HG02798 (cell line): ENCODE data around the gene TOR1AIP1.
A peak's percentile ranks its signal among the peaks of the same experiment; 100 is the strongest.
"Not testable (repeated sequence)": the region's sequence is repeated elsewhere in the genome, so short reads cannot be mapped to it uniquely, and the experiment has no call there.

Experiments used
- ATAC-seq: cut with Tn5 transposase; IDR thresholded peaks from one replicate; pipeline ENCODE4 v1.9.1; 2021; ENCODE audit warnings: mild to moderate bottlenecking; ENCODE audit not compliant: unreplicated experiment, poor library complexity

TOR1AIP1 gene

DNA sequence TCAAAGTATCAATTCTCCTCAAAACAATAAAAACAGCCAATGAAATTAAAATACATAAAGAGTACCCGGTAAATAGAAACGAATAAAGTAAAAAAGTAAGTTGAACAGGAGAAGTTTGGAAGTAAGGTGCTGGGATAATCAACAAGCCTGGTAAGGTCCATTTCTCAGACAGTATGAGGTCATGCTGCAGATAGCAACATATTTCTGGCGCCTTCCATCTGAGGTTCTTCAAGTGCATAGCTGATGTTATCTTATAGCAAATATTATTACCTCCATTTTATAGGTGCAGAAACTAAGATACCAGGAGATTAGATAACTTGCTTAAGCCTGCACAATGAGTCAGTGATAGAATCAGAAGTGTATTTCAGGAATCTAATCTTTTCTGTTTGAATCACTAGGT is 48.8 kb downstream of the TOR1AIP1 start:
- no peak for ATAC-seq

DNA sequence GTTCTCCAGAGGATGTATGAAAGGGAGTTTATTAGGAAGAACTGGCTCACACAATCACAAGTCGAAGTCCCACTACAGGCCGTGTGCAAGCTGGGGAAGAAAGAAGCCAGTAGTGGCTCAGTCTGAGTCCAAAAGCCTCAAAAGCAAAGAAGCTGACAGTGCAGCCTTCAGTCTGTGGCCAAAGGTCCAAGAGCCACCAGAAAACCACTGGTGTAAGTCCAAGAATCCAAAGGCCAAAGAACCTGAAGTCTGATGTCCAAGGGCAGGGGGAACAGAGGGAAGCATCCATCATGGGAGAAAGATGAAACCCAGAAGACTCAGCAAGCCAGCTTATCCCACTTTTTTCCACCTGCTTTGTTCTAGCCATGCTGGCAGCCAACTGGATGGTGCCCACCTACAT is 51.1 kb downstream of the TOR1AIP1 start:
- no peak for ATAC-seq

DNA sequence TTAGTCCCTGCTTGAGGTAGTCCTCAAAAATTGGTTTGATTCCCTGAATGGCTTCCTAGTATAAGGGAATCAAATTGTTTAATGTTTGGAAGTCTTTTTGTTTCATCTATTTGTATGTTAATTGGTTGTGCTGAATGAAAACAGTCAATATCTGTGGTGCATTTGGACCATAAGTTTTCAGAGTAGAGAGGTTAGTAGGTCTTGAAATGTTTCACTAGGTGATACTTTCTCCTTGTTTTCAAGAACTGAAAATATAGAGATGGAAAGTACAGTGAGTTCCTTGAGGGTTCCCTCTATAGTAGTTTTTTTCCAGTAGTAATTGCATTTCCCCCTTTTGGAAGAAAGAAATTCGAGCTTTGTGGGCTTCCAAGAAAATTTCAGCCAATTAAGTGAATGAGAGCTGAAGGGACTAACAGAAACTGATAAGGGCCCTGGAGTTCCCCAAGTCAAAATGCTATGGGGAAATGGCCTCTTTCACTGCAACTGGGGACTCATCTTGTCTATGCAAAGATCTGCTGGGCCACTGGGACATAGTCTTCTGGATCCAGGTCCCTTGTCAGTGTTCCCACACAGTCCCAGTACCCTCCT is 53.9 kb downstream of the TOR1AIP1 start:
- peak; percentile 73 for ATAC-seq

DNA sequence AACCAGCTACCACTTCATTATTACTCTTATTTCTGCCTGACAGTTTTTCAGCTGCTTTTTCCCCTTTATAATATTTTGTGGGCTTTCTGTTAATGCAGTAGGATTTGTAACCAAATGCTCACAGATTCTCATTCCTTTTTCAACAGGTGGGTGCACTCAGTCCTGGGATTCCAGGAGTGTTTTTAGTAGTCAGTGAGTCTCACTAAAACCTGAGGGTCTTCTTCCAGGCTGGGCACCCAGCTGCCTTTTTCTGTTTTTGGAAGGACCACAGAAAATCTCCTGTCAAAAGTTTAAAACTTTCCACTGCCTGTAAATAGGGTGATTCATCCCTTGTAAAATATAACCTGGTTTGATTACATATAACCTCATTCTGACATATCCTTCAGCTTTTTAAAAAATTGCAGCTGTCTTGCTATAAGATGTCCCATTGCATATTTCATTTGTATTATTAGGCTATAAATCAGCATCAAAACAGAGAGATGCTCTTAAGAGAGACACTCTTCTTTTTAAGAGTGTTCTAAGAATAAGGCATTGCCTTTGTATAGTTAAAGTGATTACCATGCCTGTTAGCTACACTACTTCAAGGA is 55.7 kb downstream of the TOR1AIP1 start:
- ATAC-seq, result no peak

DNA sequence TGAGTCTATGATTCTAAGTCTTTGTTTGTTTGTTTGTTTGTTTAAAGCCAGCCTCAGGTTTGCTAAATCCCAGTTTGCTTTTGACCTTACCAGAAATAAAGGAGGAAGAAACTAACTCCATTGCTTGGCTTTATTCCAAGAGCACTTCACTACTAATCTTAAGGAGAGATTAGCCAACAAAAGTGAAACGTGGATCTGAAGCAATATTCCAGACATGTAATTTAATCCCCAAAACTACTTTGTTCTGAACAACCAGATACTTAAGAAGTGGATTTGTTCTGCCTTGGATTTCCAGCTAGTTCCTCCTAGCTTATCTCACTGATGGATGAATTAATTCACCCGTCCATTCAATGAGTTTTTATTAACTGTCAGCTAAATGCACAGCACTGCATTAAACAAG is 56.7 kb downstream of the TOR1AIP1 start:
- no peak for ATAC-seq

DNA sequence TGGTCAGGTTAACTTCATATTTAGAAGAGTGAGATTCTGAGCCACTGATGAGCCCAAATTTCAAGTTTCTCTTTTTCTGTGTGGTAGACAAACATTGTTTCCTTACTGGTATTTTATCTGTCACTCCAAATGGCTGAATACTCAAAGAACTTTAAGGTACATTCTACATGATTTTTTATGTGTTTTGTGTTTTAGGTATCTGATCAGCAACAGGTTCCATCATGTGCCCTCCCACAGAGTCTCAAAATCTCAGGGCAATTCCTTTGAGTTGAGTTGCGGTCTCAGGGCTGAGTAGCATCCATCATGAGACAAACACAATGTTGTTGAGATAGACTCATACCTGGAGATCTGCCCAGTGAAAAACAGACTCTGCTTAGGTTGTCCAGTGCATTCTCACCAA is 57.9 kb downstream of the TOR1AIP1 start:
- no peak for ATAC-seq

DNA sequence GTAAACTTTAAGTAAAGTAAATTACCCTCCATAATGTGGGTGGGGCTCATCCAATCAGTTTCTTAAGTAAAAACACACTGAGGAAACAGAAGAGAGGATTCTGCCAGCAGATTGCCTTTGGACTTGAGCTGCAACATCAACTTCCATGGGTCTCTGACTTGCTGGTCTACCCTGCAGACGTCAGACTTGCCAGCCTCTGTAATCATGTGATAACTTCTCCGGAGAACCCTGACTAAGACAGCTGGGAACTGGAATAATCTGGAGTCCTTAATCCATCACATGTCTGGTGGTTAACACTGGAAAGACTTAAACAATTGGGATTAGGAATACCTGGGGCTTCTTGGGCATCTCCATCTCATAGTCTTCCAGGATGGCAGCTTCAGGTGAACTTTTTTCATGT is 59.4 kb downstream of the TOR1AIP1 start:
- ATAC-seq, result no peak

DNA sequence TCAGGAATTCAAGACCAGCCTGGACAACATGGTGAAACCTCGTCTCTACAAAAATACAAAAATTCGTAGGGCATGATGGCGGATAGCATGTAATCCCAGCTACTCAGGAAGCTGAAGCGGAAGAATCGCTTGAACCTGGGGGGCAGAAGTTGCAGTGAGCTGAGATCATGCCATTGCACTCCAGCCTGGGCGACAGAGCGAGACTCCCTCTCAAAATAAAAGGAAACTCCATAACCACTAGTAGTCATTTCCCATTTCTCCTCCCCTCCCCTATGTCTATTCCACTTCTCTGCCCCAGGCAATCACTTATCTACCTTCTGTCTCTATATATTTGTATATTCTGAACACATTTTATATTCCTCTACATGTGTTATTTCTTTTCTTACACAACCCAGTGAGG is 68.6 kb downstream of the TOR1AIP1 start:
- ATAC-seq, result no peak

DNA sequence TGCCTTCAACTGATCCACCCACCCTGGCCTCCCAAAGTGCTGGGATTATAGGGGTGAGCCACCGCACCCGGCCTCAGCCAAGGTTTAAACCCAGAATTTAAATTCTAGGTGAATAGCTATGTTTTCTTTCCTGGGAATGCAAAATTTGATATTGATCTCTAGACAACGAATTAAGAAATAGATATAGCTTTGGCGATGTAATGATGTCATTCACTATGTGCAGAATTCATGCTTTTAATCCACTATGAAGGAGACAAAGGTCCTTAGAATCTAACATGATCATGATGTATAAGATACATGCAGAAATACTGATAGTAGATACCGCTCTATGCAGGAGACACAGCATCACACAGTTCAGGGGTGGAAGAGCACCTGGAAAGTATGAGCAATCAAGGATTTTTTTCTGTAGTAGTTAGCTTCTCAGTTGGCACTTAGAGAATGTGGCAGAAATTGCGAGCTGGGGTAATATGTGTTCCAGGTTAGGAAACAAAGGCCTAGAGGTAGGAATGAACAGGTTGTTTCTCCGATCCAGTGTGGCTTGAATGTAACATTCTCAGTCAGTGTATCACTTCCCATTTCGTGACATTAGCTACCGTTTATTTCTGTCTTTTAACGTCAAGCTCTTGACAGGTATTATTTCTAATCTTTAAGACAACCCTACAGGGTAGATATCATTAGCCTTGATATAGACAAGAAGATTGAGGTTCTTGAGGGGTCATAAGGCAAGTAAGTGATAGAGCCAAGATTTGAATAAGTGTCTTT is 69.5 kb downstream of the TOR1AIP1 start:
- no peak for ATAC-seq

DNA sequence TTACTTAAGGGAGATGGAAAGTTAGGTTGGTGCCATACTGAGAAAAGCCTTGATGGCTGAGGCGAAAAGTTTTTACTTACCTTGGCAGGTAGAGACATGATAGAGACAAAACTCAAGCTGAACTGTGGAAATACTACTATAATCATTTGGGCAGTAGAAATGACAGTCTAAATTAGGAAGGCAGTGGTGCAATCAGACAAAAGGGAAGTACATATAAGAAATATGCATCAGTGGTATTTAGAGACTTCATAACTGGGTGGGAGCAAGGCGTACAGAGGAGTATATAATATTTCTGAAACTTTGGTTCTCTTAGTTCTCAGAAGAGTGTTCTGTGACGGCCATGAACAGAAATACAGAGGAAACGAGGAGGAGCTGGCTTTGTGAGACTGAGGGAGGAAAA is 70.1 kb downstream of the TOR1AIP1 start:
- no peak for ATAC-seq

DNA sequence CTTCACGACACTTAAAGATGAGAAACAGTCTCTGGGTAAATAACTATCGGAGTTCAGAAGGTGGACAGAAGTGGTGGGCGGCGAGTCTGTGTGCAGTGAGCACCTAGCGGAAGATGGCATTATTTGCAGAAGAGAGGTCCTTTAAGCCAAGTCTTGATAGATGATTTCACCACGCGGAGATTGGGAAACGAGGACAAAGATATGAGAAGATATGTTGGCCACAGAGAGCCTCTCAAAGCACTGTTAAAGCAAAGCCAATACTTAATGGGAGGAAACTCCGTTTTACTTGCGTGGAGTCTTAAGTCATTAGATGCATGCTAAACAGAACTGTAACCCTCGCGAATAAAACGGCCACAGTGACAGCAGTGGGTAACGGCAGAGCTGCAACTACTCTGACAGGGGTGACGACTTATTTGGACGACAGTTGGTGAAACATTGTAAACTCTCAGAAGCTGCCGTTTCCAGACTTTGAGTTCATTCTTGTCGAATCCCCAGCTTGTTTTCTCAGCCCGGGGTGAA is 71.9 kb downstream of the TOR1AIP1 start:
- ATAC-seq, result peak; percentile 18

DNA sequence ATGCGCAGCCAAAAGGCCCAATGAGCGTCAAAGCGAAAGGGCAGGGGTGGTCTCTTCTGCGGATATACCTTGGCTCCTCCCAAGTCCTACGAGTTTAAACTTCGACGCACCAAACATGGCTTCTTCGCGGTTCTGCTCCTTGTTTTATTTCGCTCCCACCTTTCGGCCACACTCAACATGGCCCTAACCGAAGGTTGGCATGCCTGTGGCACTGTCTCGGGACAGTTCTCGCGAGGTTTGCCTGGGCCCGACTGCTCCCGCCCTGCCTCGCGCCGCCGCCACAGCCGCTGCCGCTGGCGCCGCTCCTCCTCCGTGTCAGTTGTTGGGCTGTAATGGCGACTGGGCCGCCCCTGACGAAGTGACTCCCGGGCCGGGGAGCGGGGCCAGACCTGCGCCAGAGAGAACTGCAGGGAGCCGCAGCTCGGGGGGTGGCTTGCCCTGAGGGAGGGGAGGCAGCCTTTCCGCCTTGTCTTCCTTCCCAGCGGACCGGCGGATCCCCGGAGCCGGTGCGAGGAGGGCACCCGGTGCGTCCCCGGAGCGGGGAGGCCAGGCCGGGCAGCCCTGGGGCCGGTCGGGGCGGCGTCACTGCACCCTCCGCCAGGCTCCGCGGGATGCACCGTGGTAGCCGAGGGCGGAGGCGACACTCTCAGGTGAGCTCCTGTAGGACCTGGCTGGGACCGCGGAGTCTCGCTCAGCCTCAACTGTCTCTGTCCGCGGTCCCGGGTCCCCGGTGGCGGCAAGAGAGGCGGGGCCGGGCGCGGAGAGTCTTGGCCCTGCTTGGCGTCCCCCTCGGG is 72.6 kb downstream of the TOR1AIP1 start, which contains the start of gene CEP350:
CEP350 (plus strand) TSS at position 318 of the 794 bp plus-strand sequence. CDS start 31,372 bp downstream, outside the sequence.
- peak; percentile 93 for ATAC-seq

DNA sequence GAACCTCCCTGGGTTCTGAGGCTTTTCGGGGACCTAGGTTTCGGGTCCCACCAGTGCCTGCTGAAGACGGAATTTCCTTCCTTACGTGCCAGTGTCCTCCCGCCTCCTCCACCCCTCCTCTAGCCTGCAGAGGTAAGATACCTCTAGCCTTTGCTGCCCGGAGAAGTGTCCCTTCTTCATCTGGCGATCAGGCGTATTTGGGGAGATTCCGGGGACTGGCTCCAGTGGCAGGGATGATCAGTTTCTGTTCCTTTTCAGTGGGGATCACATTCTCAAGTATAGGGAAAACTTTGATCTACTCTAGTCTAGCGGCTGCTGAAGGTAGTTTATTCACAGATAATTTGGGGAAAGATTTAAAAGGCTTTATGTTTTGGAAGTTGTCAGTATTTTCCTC is 73.2 kb downstream of the TOR1AIP1 start:
- no peak for ATAC-seq

DNA sequence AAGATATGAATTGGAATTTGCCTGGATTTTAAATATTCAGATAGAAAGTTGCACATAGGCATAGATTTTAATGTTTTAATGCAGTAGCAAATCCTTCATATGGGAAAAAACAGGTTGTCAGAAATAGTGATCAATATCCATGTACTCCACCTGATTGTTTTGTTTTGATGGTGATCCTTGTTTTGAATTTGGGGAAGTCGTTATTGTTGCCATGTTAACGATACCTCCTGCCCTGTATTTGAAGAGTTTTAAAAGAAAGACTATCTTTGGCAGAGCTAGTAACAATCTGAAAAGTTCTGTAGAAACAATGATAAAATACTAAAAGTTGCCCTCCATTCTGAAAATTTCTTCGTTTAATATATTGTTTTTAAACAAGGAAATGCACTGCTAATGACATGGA is 73.6 kb downstream of the TOR1AIP1 start:
- no peak for ATAC-seq

DNA sequence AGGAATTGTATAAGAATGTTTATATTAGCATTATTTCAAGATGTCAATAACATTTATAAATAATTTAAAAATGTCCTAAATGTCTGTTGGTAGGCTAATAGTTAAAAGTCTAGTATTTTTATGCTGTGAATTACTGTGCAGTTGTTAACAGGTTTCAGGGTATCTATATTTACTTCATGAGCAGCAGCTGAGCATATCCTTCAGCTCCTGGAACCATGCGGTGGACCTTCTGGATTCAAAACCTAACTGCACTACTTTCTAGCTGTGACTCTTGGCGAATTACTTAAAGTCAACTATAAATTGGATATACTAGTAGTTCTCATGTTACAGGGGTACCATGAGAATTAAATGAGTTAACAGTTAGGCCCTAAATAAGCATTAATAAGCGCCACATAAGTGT is 76.3 kb downstream of the TOR1AIP1 start:
- no peak for ATAC-seq

DNA sequence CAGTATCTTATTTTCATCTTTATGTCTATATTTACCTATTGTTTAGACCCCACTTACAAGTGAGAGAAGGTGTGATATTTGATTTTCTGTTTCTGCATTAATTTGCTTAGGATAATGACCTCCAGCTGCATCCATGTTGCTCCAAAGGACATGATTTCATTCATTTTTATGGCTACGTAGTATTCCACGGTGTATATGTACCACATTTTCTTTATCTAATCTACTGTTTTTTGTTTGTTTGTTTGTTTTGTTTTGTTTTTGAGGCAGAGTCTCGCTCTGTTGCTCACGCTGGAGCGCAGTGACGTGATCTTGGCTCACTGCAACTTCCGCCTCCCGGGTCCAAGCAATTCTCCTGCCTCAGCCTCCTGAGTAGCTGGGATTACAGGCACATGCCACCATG is 80.1 kb downstream of the TOR1AIP1 start:
- not testable (repeated sequence) for ATAC-seq

DNA sequence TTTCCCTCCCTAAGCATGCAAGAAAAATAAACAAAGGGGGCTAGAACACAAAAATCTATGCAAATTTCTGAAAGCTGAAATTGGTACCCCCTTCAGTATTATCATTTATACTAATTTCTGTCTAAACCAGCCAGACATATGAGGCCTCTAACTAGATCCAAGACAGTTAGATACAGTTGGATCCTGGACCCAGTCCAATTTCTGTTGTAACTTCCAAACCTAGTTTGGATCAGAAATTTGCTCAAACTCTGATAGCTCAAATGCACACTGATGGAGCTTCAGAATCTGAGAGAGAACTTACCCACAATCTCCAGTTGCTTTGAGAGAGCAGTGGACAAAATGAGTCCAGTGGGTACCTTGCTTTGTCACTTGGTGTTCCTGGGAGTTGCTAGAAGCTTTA is 84.5 kb downstream of the TOR1AIP1 start:
- no peak for ATAC-seq

DNA sequence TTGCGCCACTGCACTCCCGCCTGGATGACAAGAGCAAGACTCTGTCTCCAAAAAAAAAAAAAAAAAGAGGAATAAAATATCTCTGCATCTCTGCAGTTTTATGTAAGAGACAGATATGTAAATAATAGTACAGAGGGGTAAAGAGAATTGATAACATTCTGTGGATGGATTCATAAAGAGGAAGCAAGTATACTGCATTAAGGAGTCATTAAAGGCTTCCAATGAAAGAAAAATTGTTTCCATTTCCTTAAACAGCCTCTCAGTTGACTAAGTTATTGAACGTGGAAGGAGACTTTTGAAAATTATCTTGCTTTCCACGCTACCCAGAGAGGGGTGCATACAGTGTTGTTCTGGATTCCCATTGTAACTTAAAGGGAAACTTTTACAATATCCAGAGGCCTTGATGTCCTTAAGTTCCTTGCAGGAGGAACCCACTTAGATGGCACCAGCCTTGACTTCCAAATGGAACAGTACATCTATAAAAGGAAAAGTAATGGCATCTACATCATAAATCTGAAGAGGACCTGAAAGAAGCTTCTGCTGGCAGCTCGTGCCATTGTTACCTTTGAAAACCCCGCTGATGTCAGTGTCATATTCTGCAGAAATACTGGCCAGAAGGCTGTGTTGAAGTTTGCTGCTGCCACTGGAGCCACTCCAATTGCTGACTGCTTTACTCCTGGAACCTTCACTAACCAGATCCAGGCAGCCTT is 86.4 kb downstream of the TOR1AIP1 start:
- ATAC-seq, result no peak

DNA sequence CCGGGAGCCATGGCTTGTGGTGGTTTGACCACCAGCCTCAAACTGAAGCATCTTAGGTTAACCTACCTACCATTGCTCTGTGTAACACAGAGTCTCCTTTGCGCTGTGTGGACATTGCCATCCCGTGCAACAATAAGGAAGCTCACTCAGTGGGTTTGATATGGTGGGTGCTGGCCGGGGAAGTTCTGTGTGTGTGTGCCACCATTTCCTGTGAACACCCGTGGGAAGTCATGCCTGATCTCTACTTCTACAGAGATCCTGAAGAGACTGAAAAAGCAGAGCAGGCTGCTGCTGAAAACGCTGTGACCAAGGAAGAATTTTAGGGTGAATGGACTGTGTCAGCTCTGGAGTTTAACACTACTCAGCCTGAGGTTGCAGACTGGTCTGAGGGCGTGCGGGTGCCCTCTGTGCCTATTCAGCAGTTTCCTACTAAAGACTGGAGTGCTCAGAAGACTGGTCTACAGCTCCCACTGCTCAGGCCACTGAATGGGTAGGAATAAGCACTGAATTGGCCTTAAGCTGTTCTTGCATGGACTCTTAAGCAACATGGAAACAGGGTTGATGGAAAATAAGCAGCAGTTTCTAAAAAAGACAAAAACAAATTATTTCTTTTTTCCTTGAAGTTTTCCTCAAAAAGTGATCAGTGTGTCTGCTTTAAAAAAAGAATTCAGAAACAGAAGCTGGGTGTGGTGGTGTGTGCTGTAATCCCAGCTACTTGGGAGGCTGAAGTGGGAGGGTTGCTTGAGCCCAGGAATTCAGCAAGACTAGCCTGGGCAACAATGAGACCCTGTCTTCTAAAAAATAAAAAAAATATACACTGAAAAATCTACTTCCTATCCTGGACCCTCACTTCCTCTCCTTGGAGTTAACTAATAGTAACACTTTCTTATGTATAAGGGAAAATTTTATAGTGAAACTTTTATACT is 87.2 kb downstream of the TOR1AIP1 start:
- no peak for ATAC-seq
